ENCODE data around the gene NID2.

NID2 gene

DNA sequence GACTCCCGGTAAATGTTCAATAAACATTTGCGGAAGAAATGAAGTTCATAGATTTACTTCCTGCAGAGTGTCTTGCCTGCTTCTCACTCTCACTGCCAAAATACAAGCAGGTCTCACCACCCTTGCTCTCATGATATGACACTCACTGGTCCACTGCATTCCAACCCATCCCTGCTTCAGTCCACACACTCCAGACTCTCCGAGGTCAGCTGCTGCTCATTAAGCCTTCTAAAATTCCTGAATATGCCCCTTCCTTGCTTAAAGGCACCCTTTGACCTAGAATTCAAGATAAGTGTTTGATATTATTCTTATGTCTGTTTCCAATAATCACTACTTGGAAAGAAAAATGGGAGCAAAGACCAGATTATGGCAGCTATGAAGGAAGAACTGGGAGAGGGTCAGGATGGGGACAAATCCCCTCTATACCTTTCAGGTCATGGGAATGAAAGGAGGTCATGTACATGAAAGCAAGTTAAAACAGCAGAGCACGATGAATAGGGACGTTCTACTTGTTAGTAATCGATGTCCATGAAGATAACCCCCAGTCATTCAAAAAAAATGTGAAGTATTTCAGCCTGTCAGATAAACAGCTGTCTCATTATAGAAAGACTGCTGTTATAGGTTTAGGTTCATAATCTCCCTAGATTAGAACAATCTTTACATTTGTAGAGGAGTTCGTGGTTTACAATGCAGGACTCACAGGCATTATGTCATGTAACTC, 10.5 kb upstream of the NID2 start:
- TF ChIP-seq SUZ12 (IDR thresholded peaks at IDR 0.05; ENCODE audit: extremely low read depth, insufficient read depth, insufficient read length) (no peak), ZNF274 (IDR thresholded peaks at IDR 0.05; ENCODE audit: low read depth, low read length) (no peak), YY1 (IDR thresholded peaks at IDR 0.05; ENCODE audit: insufficient read depth, insufficient read length) (no peak)
- no peak overlapping the region for H3K4me3 ChIP-seq (ENCODE audit: insufficient read length, low read depth)
- H3K27me3 ChIP-seq (ENCODE audit: insufficient read depth, insufficient read length): no peaks in the 10 kb centered on the region
- no peaks in the 10 kb centered on the region for H3K4me1 ChIP-seq (ENCODE audit: insufficient read depth, insufficient read length)
- H3K9ac ChIP-seq (ENCODE audit: insufficient read length, low read depth): no peak overlapping the region
- no peak for DNase-seq (ENCODE audit: low read depth, low spot score)
- H3K9me3 ChIP-seq (ENCODE audit: insufficient read depth, low read length): 0 out of 2 replicates have a peak, but pooled peaks cover under 1% of the 10 kb centered on the region
- no peaks in the 10 kb centered on the region for H3K36me3 ChIP-seq (ENCODE audit: insufficient read depth, insufficient read length, low read length)

DNA sequence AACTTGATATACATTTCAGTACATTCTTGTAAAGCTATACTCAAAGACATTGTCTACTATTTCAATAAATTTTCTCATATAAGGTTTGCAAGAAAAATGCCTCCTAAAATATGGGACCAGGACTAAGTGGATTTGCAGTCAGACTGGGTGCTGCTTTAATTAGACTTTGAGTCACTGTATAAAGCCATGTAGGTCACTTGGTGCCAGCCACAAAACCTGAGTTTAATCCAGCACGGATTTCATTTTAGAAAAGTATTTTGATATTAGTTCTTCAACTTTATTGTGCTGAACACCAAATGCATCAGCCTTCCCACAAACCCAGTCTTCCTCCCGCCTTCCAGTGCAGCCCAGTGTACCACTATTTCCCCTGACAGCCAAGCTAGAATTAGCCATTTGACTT, 9.9 kb upstream of the NID2 start:
- no peaks in the 10 kb centered on the region for H3K9me3 ChIP-seq (ENCODE audit: insufficient read depth, low read length)
- H3K4me1 ChIP-seq (ENCODE audit: insufficient read depth, insufficient read length): no peaks in the 10 kb centered on the region
- TF ChIP-seq YY1 (IDR thresholded peaks at IDR 0.05; ENCODE audit: insufficient read depth, insufficient read length): no peak
- no peak for TF ChIP-seq SUZ12 (IDR thresholded peaks at IDR 0.05; ENCODE audit: extremely low read depth, insufficient read depth, insufficient read length)
- TF ChIP-seq ZNF274 (IDR thresholded peaks at IDR 0.05; ENCODE audit: low read depth, low read length): no peak
- no peak for DNase-seq (ENCODE audit: low read depth, low spot score)
- H3K4me3 ChIP-seq (ENCODE audit: insufficient read length, low read depth): no peak overlapping the region
- no peaks in the 10 kb centered on the region for H3K36me3 ChIP-seq (ENCODE audit: insufficient read depth, insufficient read length, low read length)
- no peaks in the 10 kb centered on the region for H3K27me3 ChIP-seq (ENCODE audit: insufficient read depth, insufficient read length)
- H3K9ac ChIP-seq (ENCODE audit: insufficient read length, low read depth): no peak overlapping the region

DNA sequence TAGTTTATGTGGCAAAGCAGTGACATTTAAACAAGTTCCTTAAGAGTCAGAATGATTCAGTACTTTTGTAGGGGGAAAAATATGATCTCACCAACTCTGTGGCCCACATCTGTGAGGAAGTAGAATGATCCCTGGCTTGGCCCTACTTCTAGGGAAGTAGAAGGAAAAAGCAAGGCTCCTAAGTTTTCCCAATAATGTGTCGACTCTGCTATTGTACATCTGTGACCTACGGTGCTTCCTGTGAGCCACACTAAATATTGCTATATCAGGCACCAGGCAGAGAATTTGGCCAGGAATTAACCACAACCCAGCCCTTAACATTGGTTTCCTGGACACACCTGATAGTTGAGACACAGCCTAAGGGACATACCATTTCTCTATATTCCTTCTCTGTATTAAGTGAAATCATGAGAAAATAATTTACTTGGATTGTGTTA, 9.3 kb upstream of the NID2 start:
- no peaks in the 10 kb centered on the region for H3K9me3 ChIP-seq (ENCODE audit: insufficient read depth, low read length)
- H3K27me3 ChIP-seq (ENCODE audit: insufficient read depth, insufficient read length): no peaks in the 10 kb centered on the region
- no peak for DNase-seq (ENCODE audit: low read depth, low spot score)
- no peak overlapping the region for H3K9ac ChIP-seq (ENCODE audit: insufficient read length, low read depth)
- H3K4me1 ChIP-seq (ENCODE audit: insufficient read depth, insufficient read length): no peaks in the 10 kb centered on the region
- no peak for TF ChIP-seq YY1 (IDR thresholded peaks at IDR 0.05; ENCODE audit: insufficient read depth, insufficient read length)
- no peak for TF ChIP-seq SUZ12 (IDR thresholded peaks at IDR 0.05; ENCODE audit: extremely low read depth, insufficient read depth, insufficient read length)
- no peak for TF ChIP-seq ZNF274 (IDR thresholded peaks at IDR 0.05; ENCODE audit: low read depth, low read length)
- no peak overlapping the region for H3K4me3 ChIP-seq (ENCODE audit: insufficient read length, low read depth)
- no peaks in the 10 kb centered on the region for H3K36me3 ChIP-seq (ENCODE audit: insufficient read depth, insufficient read length, low read length)

DNA sequence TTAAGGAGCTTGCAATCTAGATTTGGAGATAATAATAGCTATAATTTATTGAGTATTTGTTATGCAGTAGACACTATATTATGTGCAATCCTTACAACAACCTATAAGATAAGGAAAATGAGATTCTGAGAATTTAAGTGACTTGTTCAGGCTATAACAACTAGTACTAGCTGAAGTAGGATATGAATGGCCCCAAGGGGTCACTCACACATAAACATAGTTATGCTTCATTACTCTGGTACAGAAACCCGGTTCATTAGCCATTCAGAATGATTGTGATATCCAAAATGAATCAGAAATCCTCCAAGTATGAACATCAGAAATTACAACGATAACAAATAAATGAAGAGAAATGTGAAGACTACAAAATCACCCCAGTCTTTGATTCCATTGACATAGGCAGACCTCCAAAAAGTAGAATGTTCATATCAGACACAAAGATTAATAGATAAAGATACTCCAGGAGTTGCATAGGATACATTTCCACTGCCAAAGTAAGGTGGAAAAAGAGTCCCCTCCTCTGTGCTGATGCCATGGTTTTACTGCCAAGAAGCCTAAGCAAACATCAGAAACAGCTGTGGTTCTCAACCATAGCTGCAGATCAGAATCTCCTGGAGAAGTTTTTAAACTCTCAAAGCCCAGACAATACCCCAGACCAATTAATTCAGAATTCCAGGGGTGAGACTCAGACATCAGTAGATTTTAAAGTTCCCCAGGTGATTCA, 8.6 kb upstream of the NID2 start:
- H3K9me3 ChIP-seq (ENCODE audit: insufficient read depth, low read length): no peaks in the 10 kb centered on the region
- TF ChIP-seq ZNF274 (IDR thresholded peaks at IDR 0.05; ENCODE audit: low read depth, low read length): no peak
- no peak for TF ChIP-seq SUZ12 (IDR thresholded peaks at IDR 0.05; ENCODE audit: extremely low read depth, insufficient read depth, insufficient read length)
- no peak for TF ChIP-seq YY1 (IDR thresholded peaks at IDR 0.05; ENCODE audit: insufficient read depth, insufficient read length)
- no peak for DNase-seq (ENCODE audit: low read depth, low spot score)
- H3K4me3 ChIP-seq (ENCODE audit: insufficient read length, low read depth): no peak overlapping the region
- H3K36me3 ChIP-seq (ENCODE audit: insufficient read depth, insufficient read length, low read length): no peaks in the 10 kb centered on the region
- no peak overlapping the region for H3K9ac ChIP-seq (ENCODE audit: insufficient read length, low read depth)
- H3K27me3 ChIP-seq (ENCODE audit: insufficient read depth, insufficient read length): no peaks in the 10 kb centered on the region
- H3K4me1 ChIP-seq (ENCODE audit: insufficient read depth, insufficient read length): no peaks in the 10 kb centered on the region

DNA sequence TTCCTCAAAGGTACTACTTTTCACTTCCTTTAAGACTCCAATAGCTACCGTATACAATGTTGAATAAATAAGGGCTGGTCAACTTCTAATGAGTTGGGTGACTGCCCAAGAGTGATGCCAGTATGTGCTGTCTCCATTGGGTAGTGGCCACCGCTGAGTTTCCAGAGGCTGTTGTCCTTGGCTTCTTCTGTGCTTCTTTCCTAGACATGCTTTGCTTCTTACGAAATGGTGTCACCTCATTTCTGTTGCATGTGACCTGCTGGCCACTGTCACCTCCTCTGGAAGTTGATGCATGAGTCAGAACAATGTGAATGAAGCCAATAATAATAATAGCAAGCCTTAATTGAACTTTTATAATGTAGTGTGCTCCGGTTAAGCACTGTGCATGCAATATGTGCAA, 7.5 kb upstream of the NID2 start:
- no peak for DNase-seq (ENCODE audit: low read depth, low spot score)
- TF ChIP-seq SUZ12 (IDR thresholded peaks at IDR 0.05; ENCODE audit: extremely low read depth, insufficient read depth, insufficient read length): no peak
- no peak for TF ChIP-seq YY1 (IDR thresholded peaks at IDR 0.05; ENCODE audit: insufficient read depth, insufficient read length)
- no peak for TF ChIP-seq ZNF274 (IDR thresholded peaks at IDR 0.05; ENCODE audit: low read depth, low read length)
- Histone ChIP-seq H3K9me3 (ENCODE audit: insufficient read depth, low read length) (no peaks in the 10 kb centered on the region), H3K27me3 (ENCODE audit: insufficient read depth, insufficient read length) (peaks cover 7% of the 10 kb centered on the region), H3K4me1 (ENCODE audit: insufficient read depth, insufficient read length) (no peaks in the 10 kb centered on the region), H3K36me3 (ENCODE audit: insufficient read depth, insufficient read length, low read length) (no peaks in the 10 kb centered on the region), H3K4me3 (ENCODE audit: insufficient read length, low read depth) (no peak overlapping the region), H3K9ac (ENCODE audit: insufficient read length, low read depth) (no peak overlapping the region)

DNA sequence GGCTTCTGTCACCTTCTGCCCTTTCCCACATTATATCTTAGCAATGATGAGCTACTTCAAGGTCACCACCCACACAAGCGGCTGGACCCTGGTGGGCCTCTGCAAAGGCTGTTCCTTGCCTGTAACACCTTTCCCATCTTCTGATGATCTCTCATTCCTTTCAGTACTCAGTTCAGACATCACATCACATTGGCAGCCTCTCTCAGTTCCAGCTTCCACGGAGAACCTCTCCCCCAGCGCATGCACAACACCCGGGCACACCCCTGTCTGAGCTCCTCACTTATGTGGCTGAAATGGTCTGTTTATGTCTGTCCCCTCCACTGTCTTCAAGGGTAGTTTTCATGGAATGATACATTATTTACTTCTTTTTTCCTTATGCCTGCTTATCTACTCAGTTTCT, 6.5 kb upstream of the NID2 start:
- H3K36me3 ChIP-seq (ENCODE audit: insufficient read depth, insufficient read length, low read length): no peaks in the 10 kb centered on the region
- H3K4me3 ChIP-seq (ENCODE audit: insufficient read length, low read depth): no peak overlapping the region
- H3K9ac ChIP-seq (ENCODE audit: insufficient read length, low read depth): no peak overlapping the region
- no peak for DNase-seq (ENCODE audit: low read depth, low spot score)
- peaks cover 17% of the 10 kb centered on the region for H3K27me3 ChIP-seq (ENCODE audit: insufficient read depth, insufficient read length)
- TF ChIP-seq YY1 (IDR thresholded peaks at IDR 0.05; ENCODE audit: insufficient read depth, insufficient read length): no peak
- no peak for TF ChIP-seq ZNF274 (IDR thresholded peaks at IDR 0.05; ENCODE audit: low read depth, low read length)
- TF ChIP-seq SUZ12 (IDR thresholded peaks at IDR 0.05; ENCODE audit: extremely low read depth, insufficient read depth, insufficient read length): no peak
- H3K4me1 ChIP-seq (ENCODE audit: insufficient read depth, insufficient read length): no peaks in the 10 kb centered on the region
- H3K9me3 ChIP-seq (ENCODE audit: insufficient read depth, low read length): no peaks in the 10 kb centered on the region

DNA sequence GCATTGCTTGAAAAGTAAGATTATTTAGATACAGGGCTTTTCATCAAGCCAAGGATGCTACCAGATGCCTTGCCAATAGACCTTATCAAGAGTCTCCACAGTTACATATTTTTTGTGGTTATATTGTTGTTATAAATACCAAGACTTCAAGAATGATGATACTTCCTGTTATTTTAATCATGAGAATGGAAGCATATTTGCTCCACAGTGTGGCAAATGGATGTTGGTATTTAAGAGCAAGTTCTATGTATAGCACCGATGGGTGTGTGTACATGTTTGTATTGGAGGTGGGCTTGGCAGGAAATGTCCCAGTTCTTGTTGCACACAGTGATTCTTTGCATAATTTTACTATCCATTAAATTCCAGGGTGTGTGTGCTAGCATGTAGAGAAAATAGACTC, 4.4 kb upstream of the NID2 start:
- Histone ChIP-seq H3K9ac (ENCODE audit: insufficient read length, low read depth) (no peak overlapping the region), H3K4me1 (ENCODE audit: insufficient read depth, insufficient read length) (no peaks in the 10 kb centered on the region), H3K4me3 (ENCODE audit: insufficient read length, low read depth) (no peak overlapping the region), H3K36me3 (ENCODE audit: insufficient read depth, insufficient read length, low read length) (no peaks in the 10 kb centered on the region), H3K9me3 (ENCODE audit: insufficient read depth, low read length) (no peaks in the 10 kb centered on the region), H3K27me3 (ENCODE audit: insufficient read depth, insufficient read length) (peaks cover 28% of the 10 kb centered on the region)
- DNase-seq (ENCODE audit: low read depth, low spot score): no peak
- no peak for TF ChIP-seq YY1 (IDR thresholded peaks at IDR 0.05; ENCODE audit: insufficient read depth, insufficient read length)
- no peak for TF ChIP-seq SUZ12 (IDR thresholded peaks at IDR 0.05; ENCODE audit: extremely low read depth, insufficient read depth, insufficient read length)
- no peak for TF ChIP-seq ZNF274 (IDR thresholded peaks at IDR 0.05; ENCODE audit: low read depth, low read length)
